Thoracic aorta (tissue), 2 donors: ENCODE data around the gene ORC4. TPM values are rescaled to one million over a fixed set of nuclear protein-coding genes. Genes with fewer than 3 reads are reported as not detected.

Experiments used
- ATAC-seq: fragments of 150-250 bp; one replicate; pipeline ENCODE4 v1.8.0; 2017; ENCODE audit warnings: low read depth; ENCODE audit not compliant: insufficient number of reproducible peaks, low FRiP score
- DNase-seq: peaks from one replicate; pipeline ENCODE4 v3.0.0-alpha.2; 2020; ENCODE audit warnings: low spot score
- H3K27ac ChIP-seq, 2 donors: fragments of 200-600 bp; sonication (generic); 1 replicate in 1 of 2; 2 replicates in 1 of 2; pipeline ENCODE4 v1.5.1; 2016; ENCODE audit warnings: mild to moderate bottlenecking in 2 of 2, moderate library complexity in 2 of 2
- H3K27me3 ChIP-seq: fragments of 200-600 bp; sonication (generic); replicated peaks from 2 replicates; pipeline ENCODE4 v1.6.0; 2016; ENCODE audit warnings: mild to moderate bottlenecking; ENCODE audit not compliant: insufficient read depth
- H3K36me3 ChIP-seq: fragments of 200-600 bp; sonication (generic); one replicate; pipeline ENCODE4 v1.5.1; 2016
- H3K4me1 ChIP-seq, 2 donors: fragments of 200-600 bp; sonication (generic); 1 replicate in 1 of 2; 2 replicates in 1 of 2; pipeline versions ENCODE4 v1.5.1 to v1.6.0; 2016; ENCODE audit warnings: low read depth in 2 of 2, mild to moderate bottlenecking in 1 of 2; ENCODE audit not compliant: control insufficient read depth in 1 of 2
- H3K4me3 ChIP-seq: fragments of 200-600 bp; sonication (generic); 2 replicates; pipeline ENCODE4 v1.5.1; 2016; ENCODE audit warnings: mild to moderate bottlenecking
- H3K9me3 ChIP-seq: fragments of 200-600 bp; sonication (generic); 2 replicates; pipeline ENCODE4 v1.5.1; 2016
- CTCF ChIP-seq: fragments of 200-600 bp; sonication (generic); IDR thresholded peaks from one replicate; pipeline ENCODE4 v1.5.1; 2019; ENCODE audit warnings: antibody characterized with exemption
- total RNA-seq, 2 donors: library from RNA; depleted of rRNA; stranded (reverse); fragments of >200 nt; gene quantifications; one replicate each; pipeline versions ENCODE4 v1.1.0 to v1.2.3, GENCODE V29; 2016

ORC4 gene
- total RNA-seq, 2 donors from 2014 or later = 12.2 to 57.9 TPM

- Histone ChIP-seq H3K4me1 (peaks cover 0 to 5% of the 10 kb centered on the region in 2 donors), H3K4me3 (no peak overlapping the region), H3K27me3 (no peaks in the 10 kb centered on the region), H3K36me3 (peaks cover 12% of the 10 kb centered on the region), H3K9me3 (no peaks in the 10 kb centered on the region), H3K27ac (no peak overlapping the region)
- ATAC-seq (no peak), DNase-seq (no peak)
- no peak for TF ChIP-seq CTCF
Measured at GRCh38 chr2:147916067-147916466, 104.5 kb downstream of the ORC4 start.

GRCh38 chr2:147913701-147914480 is 106.6 kb downstream of the ORC4 start:
- Histone ChIP-seq H3K4me1 (peaks cover 0 to 5% of the 10 kb centered on the region in 2 donors), H3K27ac (no peak overlapping the region), H3K4me3 (no peak overlapping the region), H3K9me3 (no peaks in the 10 kb centered on the region), H3K36me3 (peaks cover 5% of the 10 kb centered on the region), H3K27me3 (no peaks in the 10 kb centered on the region)
- TF ChIP-seq CTCF = no peak
- ATAC-seq = no peak
- no peak for DNase-seq

GRCh38 chr2:147910990-147911473 is 109.5 kb downstream of the ORC4 start:
- Histone ChIP-seq H3K27ac (no peak overlapping the region), H3K4me3 (no peak overlapping the region), H3K36me3 (peaks cover under 1% of the 10 kb centered on the region), H3K4me1 (peaks cover 0 to 5% of the 10 kb centered on the region in 2 donors), H3K9me3 (no peaks in the 10 kb centered on the region), H3K27me3 (no peaks in the 10 kb centered on the region)
- no peak for ATAC-seq
- no peak for DNase-seq
- peak; percentile 73 for TF ChIP-seq CTCF

- H3K9me3 ChIP-seq = no peaks in the 10 kb centered on the region
- H3K27ac ChIP-seq = no peak overlapping the region
- H3K4me1 ChIP-seq = peaks cover 0 to 4% of the 10 kb centered on the region in 2 donors
- no peaks in the 10 kb centered on the region for H3K36me3 ChIP-seq
- no peak overlapping the region for H3K4me3 ChIP-seq
- ATAC-seq = no peak
- DNase-seq = no peak
- H3K27me3 ChIP-seq = no peaks in the 10 kb centered on the region
- no peak for TF ChIP-seq CTCF
Measured at GRCh38 chr2:147909178-147909577, 111.4 kb downstream of the ORC4 start.

DNA sequence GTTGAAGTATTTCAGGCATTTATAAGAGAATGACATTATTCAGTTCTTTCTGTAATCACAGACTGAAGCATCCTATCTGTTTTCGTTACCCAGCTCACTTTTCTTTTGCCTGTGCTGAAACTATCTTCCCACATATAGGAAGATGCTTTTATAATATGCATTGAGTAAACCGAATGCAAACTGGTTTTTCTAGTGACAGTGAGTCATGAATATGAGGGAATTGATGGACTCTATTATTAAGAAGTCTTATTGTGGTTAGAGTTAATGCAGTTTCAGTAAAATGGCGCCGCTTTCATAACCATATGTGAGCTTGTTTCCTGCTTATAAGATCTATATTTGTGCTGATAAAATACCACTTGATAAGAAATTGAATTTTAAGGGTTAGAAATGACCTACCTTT is 116.5 kb downstream of the ORC4 start:
- Histone ChIP-seq H3K36me3 (no peaks in the 10 kb centered on the region), H3K27ac (no peak overlapping the region), H3K4me1 (peaks cover 0 to 5% of the 10 kb centered on the region in 2 donors), H3K9me3 (no peaks in the 10 kb centered on the region), H3K27me3 (no peaks in the 10 kb centered on the region), H3K4me3 (no peak overlapping the region)
- TF ChIP-seq CTCF = no peak
- ATAC-seq = no peak
- no peak for DNase-seq
